Mucosa of descending colon (tissue), 3 donors: Measurements from ENCODE around the gene DHX9. TPM values are rescaled to one million over a fixed set of nuclear protein-coding genes. Genes with fewer than 3 reads are reported as not detected.

ENCODE experiments used
- ATAC-seq: fragments of 200-7000 bp; cut with Tn5 transposase; one replicate; pipeline ENCODE4 v1.9.1; 2020; ENCODE audit warnings: mild to moderate bottlenecking, moderate library complexity
- DNase-seq, 3 donors: peaks; one replicate each; pipeline ENCODE4 v3.0.0-alpha.2; 2020
- H3K36me3 ChIP-seq: fragments of 200-600 bp; one replicate; pipeline ENCODE4 v1.8.0; 2021; ENCODE audit warnings: low read depth, mild to moderate bottlenecking
- H3K4me1 ChIP-seq: fragments of 200-600 bp; one replicate; pipeline ENCODE4 v1.8.0; 2021; ENCODE audit warnings: low read depth, mild to moderate bottlenecking
- H3K4me3 ChIP-seq: fragments of 200-600 bp; one replicate; pipeline ENCODE4 v1.8.0; 2021; ENCODE audit warnings: mild to moderate bottlenecking
- H3K9me3 ChIP-seq: fragments of 200-600 bp; one replicate; pipeline ENCODE4 v1.8.0; 2021; ENCODE audit warnings: mild to moderate bottlenecking
- intact Hi-C, 2 donors: fragments of 100-400 bp; cut with DNase I in 1 of 2; cut with micrococcal nuclease in 1 of 2; formaldehyde crosslinking; loops; one replicate each; pipeline versions ENCODE4 v1.11.0 to v1.11.1; 2022; cut with DNase I, micrococcal nuclease
- long read RNA-seq, 2 donors: library from polyadenylated mRNA; unstranded; transcript quantifications; one replicate each; pipeline ENCODE4 v2.0.0, GENCODE V29; 2019 to 2021
- total RNA-seq, 3 donors: library from RNA; stranded (reverse); fragmentation: NEBNext Ultra II Directional in 2 of 3; extraction: Animal tissue kit (Norgen Biotek cat#: 25700) in 2 of 3; gene quantifications; one replicate each; pipeline versions ENCODE4 v1.2.1 to v1.2.4, GENCODE V29; 2021 to 2023
- TF ChIP-seq, protein P1 (sequence below): fragments of 200-600 bp; IDR thresholded peaks from one replicate; pipeline ENCODE4 v1.8.0; 2022; ENCODE audit warnings: antibody characterized with exemption, mild to moderate bottlenecking
- donor health status: DM: no; HTN: no; CAD: no; lungs with moderate emphysema.
- donor health status: DM: no; HTN: no; CAD: no.
- donor health status: DM: no; HTN: yes; CAD: no.

DHX9 gene
- total RNA-seq = 100 to 1,000 TPM in 2 of 3 donors, 10 to 100 TPM in 1; 88.8 to 112 (median 101) TPM
- long read RNA-seq, donor 1, full-length matches to known transcripts = 23 of 47 reads
- long read RNA-seq, donor 1, partial matches to known transcripts = 21 of 47 reads
- long read RNA-seq, donor 1, other reads (novel, unspliced or antisense) = 3 of 47 reads
- long read RNA-seq, donor 2, full-length matches to known transcripts = 10 of 24 reads
- long read RNA-seq, donor 2, partial matches to known transcripts = 12 of 24 reads
- long read RNA-seq, donor 2, other reads (novel, unspliced or antisense) = 2 of 24 reads

DNA sequence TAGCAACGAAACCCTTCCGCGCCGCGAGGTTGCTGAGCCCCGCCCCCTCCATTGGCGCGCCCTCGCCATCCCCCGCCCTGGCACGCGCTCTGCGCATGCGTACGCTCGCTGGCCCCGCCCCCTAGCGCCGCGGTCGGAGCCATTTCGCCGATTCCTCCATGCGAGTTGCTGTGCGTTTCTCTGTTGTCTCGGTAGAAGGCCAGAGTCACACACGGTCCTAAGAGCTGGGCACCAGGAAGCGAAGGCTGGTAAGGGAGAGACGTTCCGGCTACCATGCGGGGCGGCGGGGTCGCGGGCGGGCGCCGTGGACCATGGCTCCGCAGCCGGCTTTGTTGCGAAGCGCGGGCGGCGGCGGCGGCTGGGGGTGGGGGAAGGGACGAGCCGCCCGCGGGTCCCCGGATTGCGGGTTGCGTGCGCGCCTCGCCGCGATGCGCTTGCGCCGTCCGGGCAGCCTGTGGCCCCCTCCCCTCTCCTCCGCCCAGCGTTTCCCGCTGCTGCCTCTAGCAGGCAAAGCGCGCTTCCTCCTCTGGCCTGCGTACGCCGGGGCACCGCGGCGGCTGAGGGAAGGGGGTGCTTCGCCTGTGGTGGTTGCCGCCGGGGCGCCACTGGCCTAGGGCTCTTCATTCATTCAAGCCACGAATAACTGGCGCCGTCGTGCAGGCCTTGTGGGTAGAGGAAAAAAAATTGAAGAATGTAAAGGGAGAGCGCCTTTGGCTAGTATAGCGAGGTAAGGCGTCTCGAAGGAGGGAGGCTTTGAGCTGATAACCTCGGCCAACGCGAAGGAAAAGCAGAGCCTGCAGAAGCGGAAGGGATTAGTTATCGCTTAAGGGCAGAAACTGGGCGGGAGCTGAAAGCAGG is at the start of gene DHX9:
TSS of gene DHX9 (plus strand) at position 139 of the 858 bp plus-strand sequence. CDS start 3,220 bp downstream, outside the sequence.
- peak within 1 kb of the TSS; percentile 67 for H3K4me3 ChIP-seq
- ATAC-seq = peak; percentile 97
- H3K36me3 ChIP-seq = no peaks in the 10 kb centered on the region
- DNase-seq = peak; percentile 96 to 97 (median 97)
- H3K4me1 ChIP-seq = peaks cover 26% of the 10 kb centered on the region
- TF ChIP-seq, protein P1, sequence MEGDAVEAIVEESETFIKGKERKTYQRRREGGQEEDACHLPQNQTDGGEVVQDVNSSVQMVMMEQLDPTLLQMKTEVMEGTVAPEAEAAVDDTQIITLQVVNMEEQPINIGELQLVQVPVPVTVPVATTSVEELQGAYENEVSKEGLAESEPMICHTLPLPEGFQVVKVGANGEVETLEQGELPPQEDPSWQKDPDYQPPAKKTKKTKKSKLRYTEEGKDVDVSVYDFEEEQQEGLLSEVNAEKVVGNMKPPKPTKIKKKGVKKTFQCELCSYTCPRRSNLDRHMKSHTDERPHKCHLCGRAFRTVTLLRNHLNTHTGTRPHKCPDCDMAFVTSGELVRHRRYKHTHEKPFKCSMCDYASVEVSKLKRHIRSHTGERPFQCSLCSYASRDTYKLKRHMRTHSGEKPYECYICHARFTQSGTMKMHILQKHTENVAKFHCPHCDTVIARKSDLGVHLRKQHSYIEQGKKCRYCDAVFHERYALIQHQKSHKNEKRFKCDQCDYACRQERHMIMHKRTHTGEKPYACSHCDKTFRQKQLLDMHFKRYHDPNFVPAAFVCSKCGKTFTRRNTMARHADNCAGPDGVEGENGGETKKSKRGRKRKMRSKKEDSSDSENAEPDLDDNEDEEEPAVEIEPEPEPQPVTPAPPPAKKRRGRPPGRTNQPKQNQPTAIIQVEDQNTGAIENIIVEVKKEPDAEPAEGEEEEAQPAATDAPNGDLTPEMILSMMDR = no peak
- intact Hi-C loops = no loop called here
- H3K9me3 ChIP-seq = no peaks in the 10 kb centered on the region

DNA sequence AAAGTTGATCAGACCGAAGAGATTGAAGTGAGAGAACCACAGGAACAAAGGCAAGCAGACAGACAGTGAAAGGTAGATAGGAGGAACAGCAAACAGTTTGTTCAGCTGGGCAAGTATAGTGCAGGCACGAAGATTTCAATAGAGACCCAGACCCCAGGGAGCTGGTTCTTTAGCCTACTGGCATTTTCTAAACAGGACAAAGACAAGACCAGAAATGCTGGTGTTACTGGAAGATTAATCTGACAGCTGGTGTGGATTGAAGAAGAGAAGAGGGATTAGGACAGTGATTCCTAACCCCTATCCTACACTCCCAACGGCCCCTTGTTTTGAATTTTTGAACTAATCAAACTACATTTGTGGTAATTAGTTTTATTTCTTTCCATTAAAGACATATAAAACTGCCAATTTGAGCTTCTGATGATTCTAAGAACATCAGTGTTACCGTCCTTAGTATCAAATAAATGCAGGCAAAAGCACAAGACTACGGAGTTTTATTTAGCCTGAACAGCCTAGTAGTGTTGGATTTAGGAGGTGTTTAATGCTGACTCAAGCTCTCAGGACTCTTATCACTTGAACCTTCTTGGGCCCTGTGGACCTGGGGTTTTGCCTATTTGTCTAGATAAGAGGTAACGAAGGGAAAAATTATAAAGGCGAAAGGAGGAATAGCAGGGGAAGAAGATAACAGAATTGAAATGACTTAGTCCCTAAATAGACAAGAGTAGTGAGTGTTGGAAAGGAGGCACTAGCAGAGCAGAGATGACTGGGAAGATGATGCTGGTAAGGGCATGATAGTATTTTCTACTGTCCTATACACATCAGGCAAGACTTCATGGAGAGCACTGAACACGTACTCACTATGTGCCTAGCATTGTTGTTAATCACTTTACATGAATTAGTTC is 47.6 kb upstream of the DHX9 start:
- DNase-seq (no peak), ATAC-seq (no peak)
- intact Hi-C loops = no loop called here
- H3K36me3 ChIP-seq = no peaks in the 10 kb centered on the region
- no peak overlapping the region for H3K4me3 ChIP-seq
- no peaks in the 10 kb centered on the region for H3K9me3 ChIP-seq
- H3K4me1 ChIP-seq = no peaks in the 10 kb centered on the region
- TF ChIP-seq, protein P1 = no peak

DNA sequence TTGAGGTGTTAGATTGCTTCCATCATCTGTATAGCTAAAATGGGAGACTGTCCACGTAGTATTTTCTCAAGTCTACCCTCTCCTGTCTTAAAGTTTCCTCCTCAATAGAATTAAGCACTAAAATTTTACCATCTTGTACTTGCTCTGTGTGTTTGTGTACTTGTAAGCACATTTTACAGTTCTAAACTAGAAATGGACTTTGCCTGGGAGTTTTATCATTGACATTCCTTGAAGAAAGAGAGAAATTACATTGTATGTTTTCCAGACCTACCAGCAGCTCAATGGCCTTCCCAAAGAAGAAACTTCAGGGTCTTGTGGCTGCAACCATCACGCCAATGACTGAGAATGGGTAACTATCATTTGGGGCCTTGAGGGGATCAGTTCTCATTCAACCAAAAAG is 45.1 kb upstream of the DHX9 start:
- Histone ChIP-seq H3K4me3 (no peak overlapping the region), H3K4me1 (no peaks in the 10 kb centered on the region), H3K9me3 (no peaks in the 10 kb centered on the region), H3K36me3 (no peaks in the 10 kb centered on the region)
- intact Hi-C loops = no loop called here
- ATAC-seq = no peak
- no peak for DNase-seq
- TF ChIP-seq, protein P1 = no peak

DNA sequence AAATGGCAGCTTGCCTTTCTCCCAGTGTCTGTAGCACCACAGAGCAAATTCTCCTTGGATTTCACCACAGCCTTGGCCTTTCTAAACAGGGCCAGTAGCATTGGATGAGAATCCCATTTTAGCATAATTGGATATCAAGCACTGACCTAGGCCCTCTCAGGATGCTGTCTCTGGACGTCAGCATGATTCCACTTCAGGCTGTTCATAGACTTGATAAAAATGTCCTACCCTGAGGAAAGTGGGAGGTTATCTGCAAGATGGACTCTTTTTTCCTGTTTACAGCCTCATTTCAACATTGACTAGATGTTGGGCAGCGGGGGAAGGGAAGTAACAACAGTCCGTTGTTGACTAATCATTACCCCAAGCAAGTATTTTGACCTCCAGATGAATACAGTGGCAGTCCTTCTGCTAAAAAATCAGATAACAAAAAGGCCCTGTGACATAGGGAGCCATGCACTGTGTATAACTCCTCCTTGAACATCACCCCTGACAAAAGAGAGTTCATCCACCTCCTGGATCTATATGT is 44.4 kb upstream of the DHX9 start:
- H3K4me1 ChIP-seq = no peaks in the 10 kb centered on the region
- no peak for DNase-seq
- no peaks in the 10 kb centered on the region for H3K9me3 ChIP-seq
- TF ChIP-seq, protein P1 = no peak
- H3K36me3 ChIP-seq = no peaks in the 10 kb centered on the region
- no peak overlapping the region for H3K4me3 ChIP-seq
- ATAC-seq = peak; percentile 17
- intact Hi-C loops = no loop called here

DNA sequence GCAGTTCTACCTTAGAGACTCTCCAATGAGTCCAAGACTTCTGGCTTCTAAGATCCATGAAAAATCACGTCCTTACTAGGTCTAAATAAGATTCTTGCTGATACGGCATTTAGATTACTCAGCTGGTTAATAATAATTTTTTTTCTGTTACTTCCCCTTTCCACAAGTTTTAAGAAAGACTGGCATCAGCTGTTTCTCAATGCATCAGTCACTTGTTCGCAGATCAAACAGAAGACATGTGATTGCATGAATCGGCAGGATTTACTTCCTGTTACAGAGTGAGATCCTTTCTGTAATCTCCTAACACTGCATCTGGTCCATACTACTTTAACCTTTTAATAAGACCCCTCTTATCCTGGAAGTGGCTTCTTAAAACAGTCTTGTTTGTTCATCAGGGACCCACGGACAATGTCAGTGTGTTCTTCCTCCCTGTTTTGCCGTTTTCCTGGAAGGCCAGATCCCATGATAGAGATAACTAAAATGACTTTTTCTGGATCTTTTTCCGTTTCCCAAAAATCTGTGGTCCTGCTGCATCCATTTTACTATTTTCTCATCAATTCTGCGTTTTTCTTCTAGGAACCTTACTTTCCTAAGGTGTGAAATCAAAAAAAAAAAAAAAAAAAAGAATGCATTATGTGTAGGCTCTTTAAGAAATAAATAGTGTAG is 43.5 kb upstream of the DHX9 start:
- Histone ChIP-seq H3K4me3 (no peak overlapping the region), H3K4me1 (no peaks in the 10 kb centered on the region), H3K9me3 (no peaks in the 10 kb centered on the region), H3K36me3 (no peaks in the 10 kb centered on the region)
- peak in 1 of 3 donors; percentile 37 for DNase-seq
- intact Hi-C loops = no loop called here
- ATAC-seq = peak; percentile 76
- TF ChIP-seq, protein P1 = no peak
